Endodermal cell (in vitro differentiated cells): ENCODE measurements around the gene NKD1. TPM values are rescaled to one million over a fixed set of nuclear protein-coding genes. Genes with fewer than 3 reads are reported as not detected.

Source experiments
- DNase-seq: peaks from one replicate; pipeline ENCODE4 v3.0.0-alpha.2; 2017
- H3K27ac ChIP-seq: 2 replicates; pipeline ENCODE4 v1.5.1; 2013; ENCODE audit warnings: mild to moderate bottlenecking, low read depth, low read length, moderate library complexity
- H3K27me3 ChIP-seq: 2 replicates; pipeline ENCODE4 v1.6.1; 2013; ENCODE audit warnings: mild to moderate bottlenecking, low read length, moderate library complexity; ENCODE audit not compliant: insufficient read depth, control insufficient read depth, poor library complexity, severe bottlenecking
- H3K36me3 ChIP-seq: 2 replicates; pipeline ENCODE4 v1.7.0; 2013; ENCODE audit warnings: mild to moderate bottlenecking, low read length, moderate library complexity; ENCODE audit not compliant: control insufficient read depth, insufficient read depth
- H3K4me1 ChIP-seq: one replicate; pipeline ENCODE4 v1.7.0; 2013; ENCODE audit warnings: low read length; ENCODE audit not compliant: control insufficient read depth, insufficient read depth
- H3K4me3 ChIP-seq: 2 replicates; pipeline ENCODE4 v1.5.1; 2013; ENCODE audit warnings: mild to moderate bottlenecking, low read length, moderate library complexity
- H3K9ac ChIP-seq: 2 replicates; pipeline ENCODE4 v1.6.1; 2013; ENCODE audit warnings: mild to moderate bottlenecking, low read length, moderate library complexity; ENCODE audit not compliant: poor library complexity, severe bottlenecking; ENCODE audit errors: extremely low read depth
- H3K9me3 ChIP-seq: 2 replicates; pipeline ENCODE4 v1.6.1; 2013; ENCODE audit warnings: mild to moderate bottlenecking, low read length, moderate library complexity; ENCODE audit not compliant: control insufficient read depth
- H3K27ac Mint-ChIP-seq: 2 replicates; pipeline ENCODE4 v1.8.0; 2020; ENCODE audit warnings: mixed read lengths
- H3K27me3 Mint-ChIP-seq: 2 replicates; pipeline ENCODE4 v1.8.0; 2021; ENCODE audit warnings: mild to moderate bottlenecking, mixed read lengths; ENCODE audit not compliant: insufficient read depth
- H3K36me3 Mint-ChIP-seq: 2 replicates; pipeline ENCODE4 v1.8.0; 2020; ENCODE audit warnings: low read depth, mixed read lengths
- H3K4me1 Mint-ChIP-seq: 2 replicates; pipeline ENCODE4 v1.8.0; 2020; ENCODE audit warnings: mixed read lengths
- H3K4me3 Mint-ChIP-seq: 2 replicates; pipeline ENCODE4 v1.8.0; 2020; ENCODE audit warnings: mild to moderate bottlenecking, moderate library complexity, mixed read lengths
- H3K9me3 Mint-ChIP-seq: 2 replicates; pipeline ENCODE4 v1.8.0; 2020; ENCODE audit warnings: mild to moderate bottlenecking, mixed read lengths
- CTCF ChIP-seq: fragments of 200-600 bp; sonication (generic); conservative IDR thresholded peaks from 2 replicates; pipeline ENCODE4 v1.5.0; 2021; ENCODE audit warnings: antibody characterized with exemption, mild to moderate bottlenecking
- WGBS, 2 experiments: methylation state at CpG; one replicate each; pipeline versions ENCODE4 v1.1.5 to v1.1.7; 2013; ENCODE audit warnings: missing lambda C conversion rate in 2 of 2, mixed read lengths in 1 of 2; ENCODE audit not compliant: insufficient coverage in 1 of 2, insufficient read length in 1 of 2; 5-methylcytosine and 5-hydroxymethylcytosine counted together
- total RNA-seq, 2 donors: library from RNA; stranded (reverse); fragmentation: NEBNext Ultra II Directional in 1 of 2; extraction: Animal tissue kit (Norgen Biotek cat#: 25700) in 1 of 2; gene quantifications; 2 replicates in 1 of 2; 3 replicates in 1 of 2; pipeline ENCODE4 v1.2.1, GENCODE V29; 2021

The NKD1 gene
- total RNA-seq, 2 donors from 2014 or later = 7.0 to 9.5 TPM

GRCh38 chr16:50505714-50506542, 42.3 kb upstream of the NKD1 start:
- Mint-ChIP-seq H3K27me3 (no peaks in the 10 kb centered on the region), H3K36me3 (no peaks in the 10 kb centered on the region), H3K4me3 (no peak overlapping the region)

GRCh38 chr16:50506543-50506937, 41.7 kb upstream of the NKD1 start:
- H3K27ac Mint-ChIP-seq = no peak overlapping the region
- whole genome bisulfite sequencing, 2 experiments = 94% methylated on average over 2 to 4 of the region's 4 CpGs
- Histone ChIP-seq H3K27me3 (no peaks in the 10 kb centered on the region), H3K9me3 (no peaks in the 10 kb centered on the region), H3K36me3 (no peaks in the 10 kb centered on the region), H3K27ac (no peak overlapping the region), H3K4me3 (no peak overlapping the region), H3K4me1 (peaks cover 2% of the 10 kb centered on the region), H3K9ac (no peak overlapping the region)
- no peaks in the 10 kb centered on the region for H3K9me3 Mint-ChIP-seq
- DNase-seq = peak; percentile 32
- peaks cover 25% of the 10 kb centered on the region for H3K4me1 Mint-ChIP-seq
- TF ChIP-seq CTCF = no peak
- H3K27me3 Mint-ChIP-seq = no peaks in the 10 kb centered on the region
- no peak overlapping the region for H3K4me3 Mint-ChIP-seq
- no peaks in the 10 kb centered on the region for H3K36me3 Mint-ChIP-seq

More at GRCh38 chr16:50505714-50506542, 42.3 kb upstream of the NKD1 start:
- H3K4me1 ChIP-seq = peaks cover 2% of the 10 kb centered on the region
- no peak for TF ChIP-seq CTCF
- no peaks in the 10 kb centered on the region for H3K9me3 ChIP-seq
- Mint-ChIP-seq H3K27ac (peak overlapping the region; percentile 38), H3K9me3 (no peaks in the 10 kb centered on the region), H3K4me1 (peaks cover 25% of the 10 kb centered on the region)
- H3K27me3 ChIP-seq = no peaks in the 10 kb centered on the region
- H3K27ac ChIP-seq = peak overlapping the region; percentile 47
- H3K36me3 ChIP-seq = no peaks in the 10 kb centered on the region
- WGBS, 2 experiments = 51 to 78% methylated on average over 8 to 13 of the region's 13 CpGs
- H3K9ac ChIP-seq = no peak overlapping the region
- H3K4me3 ChIP-seq = no peak overlapping the region
- peak; percentile 82 for DNase-seq

- no peak for DNase-seq
- Histone ChIP-seq H3K9ac (no peak overlapping the region), H3K9me3 (peaks cover 6% of the 10 kb centered on the region), H3K4me3 (no peak overlapping the region), H3K4me1 (peaks cover 2% of the 10 kb centered on the region), H3K27me3 (no peaks in the 10 kb centered on the region), H3K36me3 (no peaks in the 10 kb centered on the region), H3K27ac (no peak overlapping the region)
- no peak overlapping the region for H3K4me3 Mint-ChIP-seq
- TF ChIP-seq CTCF = no peak
- H3K4me1 Mint-ChIP-seq = peaks cover 25% of the 10 kb centered on the region
- 88% methylated on average over 3 of the region's 3 CpGs for WGBS, 2 experiments
- H3K9me3 Mint-ChIP-seq = no peaks in the 10 kb centered on the region
- H3K27ac Mint-ChIP-seq = no peak overlapping the region
- H3K36me3 Mint-ChIP-seq = no peaks in the 10 kb centered on the region
- H3K27me3 Mint-ChIP-seq = no peaks in the 10 kb centered on the region
Observed at GRCh38 chr16:50507397-50507796, 40.8 kb upstream of the NKD1 start.
